ENCODE results near the gene STRIP1.

DNA sequence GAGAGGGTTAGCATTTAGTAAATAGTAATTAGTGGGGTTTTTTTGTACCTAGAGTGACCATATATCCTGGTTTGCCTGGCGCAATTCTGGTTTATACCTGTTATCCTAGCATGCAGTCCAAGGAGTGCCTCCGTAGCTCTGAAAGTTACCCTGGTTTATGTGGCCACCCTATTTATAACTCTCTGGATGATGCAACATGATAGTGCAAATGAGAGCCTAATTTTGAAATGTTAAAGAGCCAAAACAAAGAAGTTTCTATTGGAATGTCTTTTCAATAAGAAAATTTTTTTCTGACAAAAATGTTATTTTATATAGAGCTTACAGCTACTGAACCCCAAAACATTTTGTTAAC, 44.1 kb upstream of the STRIP1 start:
- TF ChIP-seq, protein P1, sequence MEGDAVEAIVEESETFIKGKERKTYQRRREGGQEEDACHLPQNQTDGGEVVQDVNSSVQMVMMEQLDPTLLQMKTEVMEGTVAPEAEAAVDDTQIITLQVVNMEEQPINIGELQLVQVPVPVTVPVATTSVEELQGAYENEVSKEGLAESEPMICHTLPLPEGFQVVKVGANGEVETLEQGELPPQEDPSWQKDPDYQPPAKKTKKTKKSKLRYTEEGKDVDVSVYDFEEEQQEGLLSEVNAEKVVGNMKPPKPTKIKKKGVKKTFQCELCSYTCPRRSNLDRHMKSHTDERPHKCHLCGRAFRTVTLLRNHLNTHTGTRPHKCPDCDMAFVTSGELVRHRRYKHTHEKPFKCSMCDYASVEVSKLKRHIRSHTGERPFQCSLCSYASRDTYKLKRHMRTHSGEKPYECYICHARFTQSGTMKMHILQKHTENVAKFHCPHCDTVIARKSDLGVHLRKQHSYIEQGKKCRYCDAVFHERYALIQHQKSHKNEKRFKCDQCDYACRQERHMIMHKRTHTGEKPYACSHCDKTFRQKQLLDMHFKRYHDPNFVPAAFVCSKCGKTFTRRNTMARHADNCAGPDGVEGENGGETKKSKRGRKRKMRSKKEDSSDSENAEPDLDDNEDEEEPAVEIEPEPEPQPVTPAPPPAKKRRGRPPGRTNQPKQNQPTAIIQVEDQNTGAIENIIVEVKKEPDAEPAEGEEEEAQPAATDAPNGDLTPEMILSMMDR (IDR thresholded peaks at IDR 0.05) = no peak
- TF ChIP-seq POLR2A (IDR thresholded peaks at IDR 0.05) = no peak

Data from right lobe of liver (tissue), 4 donors.